ENCODE results near the gene LIMCH1.

DNA sequence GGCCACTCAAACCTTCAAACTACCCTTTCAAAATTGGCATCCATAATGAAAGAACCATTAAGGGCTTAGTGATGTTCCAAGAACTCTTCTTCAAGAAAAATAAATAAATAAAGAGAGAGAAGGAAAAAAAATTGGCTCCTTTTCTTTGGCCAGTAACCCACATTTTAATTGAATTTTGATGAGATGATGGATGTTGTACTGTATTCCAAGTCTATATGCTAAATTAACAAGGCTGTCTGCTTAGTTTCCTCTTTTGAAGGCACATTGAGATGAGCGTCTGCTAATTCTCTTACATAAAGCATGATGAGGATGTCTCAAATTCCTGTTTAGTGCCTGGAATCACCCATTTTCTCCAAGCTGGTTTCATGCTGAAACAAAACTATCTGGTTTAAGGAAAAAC lies 177.2 kb downstream of the LIMCH1 start:
- no peak for TF ChIP-seq POLR2A (IDR thresholded peaks at IDR 0.05)
- TF ChIP-seq, protein P1, sequence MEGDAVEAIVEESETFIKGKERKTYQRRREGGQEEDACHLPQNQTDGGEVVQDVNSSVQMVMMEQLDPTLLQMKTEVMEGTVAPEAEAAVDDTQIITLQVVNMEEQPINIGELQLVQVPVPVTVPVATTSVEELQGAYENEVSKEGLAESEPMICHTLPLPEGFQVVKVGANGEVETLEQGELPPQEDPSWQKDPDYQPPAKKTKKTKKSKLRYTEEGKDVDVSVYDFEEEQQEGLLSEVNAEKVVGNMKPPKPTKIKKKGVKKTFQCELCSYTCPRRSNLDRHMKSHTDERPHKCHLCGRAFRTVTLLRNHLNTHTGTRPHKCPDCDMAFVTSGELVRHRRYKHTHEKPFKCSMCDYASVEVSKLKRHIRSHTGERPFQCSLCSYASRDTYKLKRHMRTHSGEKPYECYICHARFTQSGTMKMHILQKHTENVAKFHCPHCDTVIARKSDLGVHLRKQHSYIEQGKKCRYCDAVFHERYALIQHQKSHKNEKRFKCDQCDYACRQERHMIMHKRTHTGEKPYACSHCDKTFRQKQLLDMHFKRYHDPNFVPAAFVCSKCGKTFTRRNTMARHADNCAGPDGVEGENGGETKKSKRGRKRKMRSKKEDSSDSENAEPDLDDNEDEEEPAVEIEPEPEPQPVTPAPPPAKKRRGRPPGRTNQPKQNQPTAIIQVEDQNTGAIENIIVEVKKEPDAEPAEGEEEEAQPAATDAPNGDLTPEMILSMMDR (IDR thresholded peaks at IDR 0.05 in 8 of 11, conservative IDR thresholded peaks at IDR 0.05 in 3 of 11), result no peak
